ENCODE data around the gene BMP8B.

GRCh38 chr1:39787468-39787867 is 1.2 kb downstream of the BMP8B start:
- TF ChIP-seq CEBPB (IDR thresholded peaks at IDR 0.05) = no peak
- no peak for TF ChIP-seq CTCF (IDR thresholded peaks at IDR 0.05)
- no peak for TF ChIP-seq BHLHE40 (IDR thresholded peaks at IDR 0.05; ENCODE audit: low read depth, low read length)
- TF ChIP-seq RARB (CRISPR knock-in tag; IDR thresholded peaks at IDR 0.05) = no peak
- no peak for TF ChIP-seq EP300 (IDR thresholded peaks at IDR 0.05)
